Mucosa of rectum (tissue), 2 donors: Measurements from ENCODE around the gene RAVER2.

ENCODE experiments used
- H3K27ac ChIP-seq, 2 donors: one replicate each; pipeline ENCODE4 v1.7.0; 2013; ENCODE audit warnings: inconsistent platforms in 2 of 2, low read depth in 2 of 2, low read length in 2 of 2
- H3K27me3 ChIP-seq, 2 donors: one replicate each; pipeline ENCODE4 v1.7.0; 2013; ENCODE audit warnings: low read length in 2 of 2; ENCODE audit not compliant: control insufficient read depth in 2 of 2, insufficient read depth in 2 of 2
- H3K36me3 ChIP-seq, 2 donors: one replicate each; pipeline ENCODE4 v1.7.0; 2013; ENCODE audit warnings: low read length in 2 of 2; ENCODE audit not compliant: control insufficient read depth in 2 of 2, insufficient read depth in 2 of 2
- H3K4me1 ChIP-seq, 2 donors: one replicate each; pipeline ENCODE4 v1.7.0; 2013; ENCODE audit warnings: low read length in 2 of 2, mild to moderate bottlenecking in 1 of 2; ENCODE audit not compliant: control insufficient read depth in 2 of 2, insufficient read depth in 2 of 2
- H3K4me3 ChIP-seq, 2 donors: one replicate each; pipeline ENCODE4 v1.7.0; 2013; ENCODE audit warnings: low read length in 2 of 2
- H3K9ac ChIP-seq, 2 donors: one replicate each; pipeline ENCODE4 v1.7.0; 2013; ENCODE audit warnings: low read length in 2 of 2, low read depth in 1 of 2, mild to moderate bottlenecking in 1 of 2
- H3K9me3 ChIP-seq, 2 donors: one replicate each; pipeline ENCODE4 v1.7.0; 2013; ENCODE audit warnings: low read length in 2 of 2; ENCODE audit not compliant: control insufficient read depth in 2 of 2
- donor health status: healthy.
- donor health status: Normal muscosa, but diverticular disease.

The RAVER2 gene

GRCh38 chr1:64745986-64746940, 1.4 kb downstream of the RAVER2 start:
- peak overlapping the region; percentile 84 to 90 for H3K4me3 ChIP-seq
- no peaks in the 10 kb centered on the region for H3K36me3 ChIP-seq
- no peaks in the 10 kb centered on the region for H3K9me3 ChIP-seq
- H3K27me3 ChIP-seq: no peaks in the 10 kb centered on the region
- H3K4me1 ChIP-seq: peaks cover 0 to 20% of the 10 kb centered on the region in 2 donors
- H3K27ac ChIP-seq: peak overlapping the region; percentile 85 to 87
- peak overlapping the region; percentile 81 to 93 for H3K9ac ChIP-seq

- Histone ChIP-seq H3K4me3 (peak overlapping the region; percentile 15 to 50), H3K27ac (peak overlapping the region in 1 of 2 donors; percentile 28), H3K36me3 (no peaks in the 10 kb centered on the region), H3K9ac (no peak overlapping the region), H3K27me3 (no peaks in the 10 kb centered on the region), H3K9me3 (no peaks in the 10 kb centered on the region), H3K4me1 (peaks cover 12 to 22% of the 10 kb centered on the region in 2 donors)
Measured at GRCh38 chr1:64748222-64748621, 3.3 kb downstream of the RAVER2 start.

GRCh38 chr1:64748706-64749105, 3.8 kb downstream of the RAVER2 start:
- H3K36me3 ChIP-seq: no peaks in the 10 kb centered on the region
- no peak overlapping the region for H3K9ac ChIP-seq
- H3K4me1 ChIP-seq: peaks cover 12 to 22% of the 10 kb centered on the region in 2 donors
- H3K27me3 ChIP-seq: no peaks in the 10 kb centered on the region
- H3K4me3 ChIP-seq: peak overlapping the region in 1 of 2 donors; percentile 7
- H3K27ac ChIP-seq: no peak overlapping the region
- no peaks in the 10 kb centered on the region for H3K9me3 ChIP-seq

- Histone ChIP-seq H3K4me3 (no peak overlapping the region), H3K27me3 (no peaks in the 10 kb centered on the region), H3K36me3 (no peaks in the 10 kb centered on the region), H3K9me3 (no peaks in the 10 kb centered on the region), H3K4me1 (peaks cover 12 to 24% of the 10 kb centered on the region in 2 donors), H3K9ac (no peak overlapping the region), H3K27ac (no peak overlapping the region)
Measured at GRCh38 chr1:64750092-64750491, 5.2 kb downstream of the RAVER2 start.

- no peaks in the 10 kb centered on the region for H3K36me3 ChIP-seq
- no peak overlapping the region for H3K4me3 ChIP-seq
- peaks cover 12 to 24% of the 10 kb centered on the region in 2 donors for H3K4me1 ChIP-seq
- H3K9ac ChIP-seq: no peak overlapping the region
- H3K27me3 ChIP-seq: no peaks in the 10 kb centered on the region
- H3K9me3 ChIP-seq: no peaks in the 10 kb centered on the region
- H3K27ac ChIP-seq: no peak overlapping the region
Measured at GRCh38 chr1:64750875-64751274, 6.0 kb downstream of the RAVER2 start.

- Histone ChIP-seq H3K4me1 (peaks cover 20 to 28% of the 10 kb centered on the region in 2 donors), H3K4me3 (peak overlapping the region in 1 of 2 donors; percentile 62), H3K27ac (peak overlapping the region; percentile 69 to 74), H3K36me3 (no peaks in the 10 kb centered on the region), H3K9me3 (no peaks in the 10 kb centered on the region), H3K27me3 (no peaks in the 10 kb centered on the region), H3K9ac (no peak overlapping the region)
Measured at GRCh38 chr1:64754173-64754572, 9.3 kb downstream of the RAVER2 start.

- Histone ChIP-seq H3K36me3 (no peaks in the 10 kb centered on the region), H3K4me3 (peak overlapping the region; percentile 54 to 62), H3K27ac (peak overlapping the region; percentile 74 to 79), H3K27me3 (no peaks in the 10 kb centered on the region), H3K9ac (no peak overlapping the region), H3K9me3 (no peaks in the 10 kb centered on the region), H3K4me1 (peaks cover 20 to 33% of the 10 kb centered on the region in 2 donors)
Measured at GRCh38 chr1:64755361-64755760, 10.5 kb downstream of the RAVER2 start.

- Histone ChIP-seq H3K4me1 (peaks cover 20 to 34% of the 10 kb centered on the region in 2 donors), H3K27me3 (no peaks in the 10 kb centered on the region), H3K27ac (peak overlapping the region; percentile 49 to 79), H3K9me3 (no peaks in the 10 kb centered on the region), H3K36me3 (no peaks in the 10 kb centered on the region), H3K9ac (no peak overlapping the region), H3K4me3 (no peak overlapping the region)
Measured at GRCh38 chr1:64756770-64757169, 11.9 kb downstream of the RAVER2 start.

GRCh38 chr1:64757213-64757612, 12.3 kb downstream of the RAVER2 start:
- peak overlapping the region in 1 of 2 donors; percentile 20 for H3K4me3 ChIP-seq
- H3K36me3 ChIP-seq: no peaks in the 10 kb centered on the region
- H3K27ac ChIP-seq: peak overlapping the region; percentile 49 to 79
- peaks cover 16 to 34% of the 10 kb centered on the region in 2 donors for H3K4me1 ChIP-seq
- no peak overlapping the region for H3K9ac ChIP-seq
- no peaks in the 10 kb centered on the region for H3K27me3 ChIP-seq
- no peaks in the 10 kb centered on the region for H3K9me3 ChIP-seq

- no peak overlapping the region for H3K27ac ChIP-seq
Measured at GRCh38 chr1:64758233-64758632, 13.4 kb downstream of the RAVER2 start.

More at GRCh38 chr1:64758233-64758632, 13.4 kb downstream of the RAVER2 start:
- no peak overlapping the region for H3K9ac ChIP-seq
- no peaks in the 10 kb centered on the region for H3K27me3 ChIP-seq
- peaks cover 8 to 31% of the 10 kb centered on the region in 2 donors for H3K4me1 ChIP-seq
- H3K9me3 ChIP-seq: no peaks in the 10 kb centered on the region
- no peak overlapping the region for H3K4me3 ChIP-seq
- H3K36me3 ChIP-seq: no peaks in the 10 kb centered on the region
